DOHH2 (cell line): ENCODE results near the gene DFFB.

ENCODE experiments used
- H3F3A ChIP-seq: fragments of 200-600 bp; sonication (generic), shearing (Covaris generic); 2 replicates; pipeline ENCODE4 v1.6.0; 2016; ENCODE audit warnings: antibody characterized with exemption, mild to moderate bottlenecking; ENCODE audit not compliant: control insufficient read depth, insufficient read depth
- H3K27ac ChIP-seq: fragments of 200-600 bp; sonication (generic); 2 replicates; pipeline ENCODE4 v1.5.1; 2014; ENCODE audit warnings: low read depth, mild to moderate bottlenecking, low read length, moderate library complexity
- H3K27me3 ChIP-seq: fragments of 200-600 bp; sonication (generic); 2 replicates; pipeline ENCODE4 v1.6.1; 2014; ENCODE audit warnings: mild to moderate bottlenecking, low read length, mixed read lengths; ENCODE audit not compliant: control insufficient read depth
- H3K36me3 ChIP-seq: fragments of 200-600 bp; sonication (generic); 2 replicates; pipeline ENCODE4 v1.6.1; 2014; ENCODE audit warnings: mild to moderate bottlenecking, low read length, moderate library complexity, mixed read lengths; ENCODE audit not compliant: control insufficient read depth
- H3K4me1 ChIP-seq: fragments of 200-600 bp; sonication (generic); 2 replicates; pipeline ENCODE4 v1.6.1; 2014; ENCODE audit warnings: mild to moderate bottlenecking, low read length, mixed read lengths; ENCODE audit not compliant: control insufficient read depth
- H3K4me2 ChIP-seq: fragments of 200-600 bp; sonication (generic); 2 replicates; pipeline ENCODE4 v1.6.0; 2014; ENCODE audit warnings: mild to moderate bottlenecking, low read length, moderate library complexity
- H3K4me3 ChIP-seq: fragments of 200-600 bp; sonication (generic); 2 replicates; pipeline ENCODE4 v1.5.1; 2014; ENCODE audit warnings: mild to moderate bottlenecking, low read length, mixed read lengths
- H3K79me2 ChIP-seq: fragments of 200-600 bp; sonication (generic); 2 replicates; pipeline ENCODE4 v1.6.1; 2014; ENCODE audit warnings: mild to moderate bottlenecking, low read length, mixed read lengths; ENCODE audit not compliant: control insufficient read depth
- H3K9me2 ChIP-seq: fragments of 200-600 bp; sonication (generic); replicated peaks from 2 replicates; pipeline ENCODE4 v1.6.1; 2014; ENCODE audit warnings: mild to moderate bottlenecking, low read length, mixed read lengths; ENCODE audit not compliant: control insufficient read depth
- H3K9me3 ChIP-seq: fragments of 200-600 bp; sonication (generic); 2 replicates; pipeline ENCODE4 v1.6.1; 2014; ENCODE audit warnings: antibody characterized with exemption, low read length, mixed read lengths; ENCODE audit not compliant: control insufficient read depth, insufficient read depth
- H4K20me1 ChIP-seq: fragments of 200-600 bp; sonication (generic); 2 replicates; pipeline ENCODE4 v1.6.0; 2014; ENCODE audit warnings: low read depth, mild to moderate bottlenecking, antibody characterized with exemption, low read length, moderate library complexity; ENCODE audit not compliant: control insufficient read depth, insufficient read depth
- EZH2phosphoT487 ChIP-seq: fragments of 200-600 bp; sonication (generic); IDR thresholded peaks from 2 replicates; pipeline ENCODE4 v1.6.1; 2017; ENCODE audit warnings: borderline replicate concordance, mild to moderate bottlenecking, antibody characterized with exemption, low read length, moderate library complexity, mixed read lengths
- TF ChIP-seq, protein P1 (sequence below): fragments of 200-600 bp; sonication (generic); IDR thresholded peaks from one replicate; pipeline ENCODE4 v1.5.1; 2014; ENCODE audit warnings: antibody characterized with exemption, mild to moderate bottlenecking, low read depth, low read length; ENCODE audit not compliant: poor library complexity, severe bottlenecking

The DFFB gene

DNA sequence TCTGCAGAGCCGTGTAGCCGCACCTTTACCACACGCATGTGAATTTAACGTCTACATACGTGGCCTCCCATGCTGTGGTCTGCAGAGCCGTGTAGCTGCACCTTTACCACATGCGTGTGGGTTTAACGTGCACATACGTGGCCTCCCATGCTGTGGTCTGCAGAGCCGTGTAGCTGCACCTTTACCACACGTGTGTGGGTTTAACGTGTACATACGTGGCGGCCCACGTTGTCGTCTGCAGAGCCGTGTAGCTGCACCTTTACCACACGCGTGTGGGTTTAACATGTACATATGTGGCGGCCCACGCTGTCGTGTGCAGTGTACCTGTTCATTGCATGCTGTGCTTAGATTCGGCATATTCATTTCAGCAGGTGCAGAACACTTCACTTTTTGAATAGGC, 17.5 kb downstream of the DFFB start:
- Histone ChIP-seq H3K27me3 (no peaks in the 10 kb centered on the region), H3K4me1 (no peaks in the 10 kb centered on the region), H3K4me2 (no peak overlapping the region), H3K9me2 (no peaks in the 10 kb centered on the region), H3F3A (no peaks in the 10 kb centered on the region), H3K9me3 (peaks cover 3% of the 10 kb centered on the region; the same call in 1 of the 2 replicates), H3K36me3 (peaks cover 12% of the 10 kb centered on the region), H4K20me1 (no peaks in the 10 kb centered on the region), H3K27ac (no peak overlapping the region), H3K79me2 (no peaks in the 10 kb centered on the region), H3K4me3 (no peak overlapping the region)
- TF ChIP-seq, protein P1, sequence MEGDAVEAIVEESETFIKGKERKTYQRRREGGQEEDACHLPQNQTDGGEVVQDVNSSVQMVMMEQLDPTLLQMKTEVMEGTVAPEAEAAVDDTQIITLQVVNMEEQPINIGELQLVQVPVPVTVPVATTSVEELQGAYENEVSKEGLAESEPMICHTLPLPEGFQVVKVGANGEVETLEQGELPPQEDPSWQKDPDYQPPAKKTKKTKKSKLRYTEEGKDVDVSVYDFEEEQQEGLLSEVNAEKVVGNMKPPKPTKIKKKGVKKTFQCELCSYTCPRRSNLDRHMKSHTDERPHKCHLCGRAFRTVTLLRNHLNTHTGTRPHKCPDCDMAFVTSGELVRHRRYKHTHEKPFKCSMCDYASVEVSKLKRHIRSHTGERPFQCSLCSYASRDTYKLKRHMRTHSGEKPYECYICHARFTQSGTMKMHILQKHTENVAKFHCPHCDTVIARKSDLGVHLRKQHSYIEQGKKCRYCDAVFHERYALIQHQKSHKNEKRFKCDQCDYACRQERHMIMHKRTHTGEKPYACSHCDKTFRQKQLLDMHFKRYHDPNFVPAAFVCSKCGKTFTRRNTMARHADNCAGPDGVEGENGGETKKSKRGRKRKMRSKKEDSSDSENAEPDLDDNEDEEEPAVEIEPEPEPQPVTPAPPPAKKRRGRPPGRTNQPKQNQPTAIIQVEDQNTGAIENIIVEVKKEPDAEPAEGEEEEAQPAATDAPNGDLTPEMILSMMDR = no peak
- no peak for TF ChIP-seq EZH2phosphoT487

DNA sequence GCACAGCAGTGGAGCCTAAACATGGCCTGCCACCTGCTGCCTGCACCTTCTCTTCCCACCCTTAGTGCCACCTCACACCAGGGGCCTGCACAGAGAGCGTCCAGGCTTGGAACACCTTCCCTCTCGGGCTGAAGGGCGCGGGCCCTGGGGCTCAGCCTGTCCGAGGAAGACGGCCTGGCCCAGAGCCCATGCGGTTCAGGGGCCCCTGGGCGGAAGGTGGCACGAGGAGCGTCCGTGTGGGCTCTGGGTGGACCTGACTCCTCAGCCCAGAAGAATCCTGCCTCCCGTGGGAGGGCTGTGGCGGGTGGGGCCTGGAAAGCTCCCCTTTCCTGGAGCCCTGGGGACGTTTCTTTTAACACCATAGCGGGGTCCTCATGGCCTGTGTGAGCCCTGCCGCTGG, 19.4 kb downstream of the DFFB start:
- Histone ChIP-seq H3K36me3 (peaks cover 12% of the 10 kb centered on the region), H3K27ac (no peak overlapping the region), H3K27me3 (no peaks in the 10 kb centered on the region), H3K4me3 (no peak overlapping the region), H3K79me2 (no peaks in the 10 kb centered on the region), H3K9me3 (peaks cover 3% of the 10 kb centered on the region; the same call in 1 of the 2 replicates), H3K9me2 (no peaks in the 10 kb centered on the region), H4K20me1 (no peaks in the 10 kb centered on the region), H3K4me1 (no peaks in the 10 kb centered on the region), H3K4me2 (no peak overlapping the region), H3F3A (no peaks in the 10 kb centered on the region)
- no peak for TF ChIP-seq EZH2phosphoT487

GRCh38 chr1:3879099-3879498, 21.8 kb downstream of the DFFB start:
- Histone ChIP-seq H3K27me3 (no peaks in the 10 kb centered on the region), H3K79me2 (no peaks in the 10 kb centered on the region), H3K4me2 (no peak overlapping the region), H3K36me3 (peaks cover 8% of the 10 kb centered on the region; the same call in 1 of the 2 replicates), H3K4me1 (no peaks in the 10 kb centered on the region), H4K20me1 (no peaks in the 10 kb centered on the region), H3K9me3 (peaks cover 3% of the 10 kb centered on the region; the same call in 1 of the 2 replicates), H3K9me2 (no peaks in the 10 kb centered on the region), H3K4me3 (no peak overlapping the region), H3F3A (no peaks in the 10 kb centered on the region), H3K27ac (no peak overlapping the region)
- TF ChIP-seq, protein P1 = no peak
- no peak for TF ChIP-seq EZH2phosphoT487

DNA sequence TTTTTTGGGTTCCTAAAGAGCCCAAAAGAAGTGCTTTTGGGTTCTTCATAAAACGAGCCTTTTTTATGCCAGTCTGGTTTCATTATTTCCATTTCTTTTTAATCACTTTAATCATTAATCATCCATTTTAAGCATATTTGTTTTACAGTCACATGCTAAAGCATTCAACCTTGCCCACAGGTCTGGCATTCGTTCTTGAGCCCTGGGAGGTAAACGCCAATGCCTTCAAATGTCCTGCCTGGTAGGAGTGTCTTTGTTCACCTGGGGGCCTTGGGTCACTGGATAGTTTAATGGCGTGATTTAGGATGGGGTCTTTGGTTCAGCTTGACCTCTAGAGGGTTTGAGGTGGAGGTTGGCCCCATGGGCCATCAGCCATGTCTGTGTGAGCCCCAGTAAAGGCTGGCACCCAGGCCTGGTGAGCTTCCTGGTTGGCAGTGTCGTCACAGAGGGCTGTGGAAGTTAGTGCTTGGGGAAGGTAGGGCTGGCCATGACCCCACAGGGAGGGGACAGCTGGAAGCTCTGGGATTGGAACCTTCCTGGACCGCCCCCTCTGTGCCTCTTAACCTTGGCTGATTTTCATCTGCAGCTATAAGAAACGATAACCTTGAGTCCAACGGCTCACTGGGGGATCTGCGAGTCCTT, 22.6 kb downstream of the DFFB start:
- H3K4me3 ChIP-seq = no peak overlapping the region
- no peaks in the 10 kb centered on the region for H3K4me1 ChIP-seq
- no peak overlapping the region for H3K27ac ChIP-seq
- H3K27me3 ChIP-seq = no peaks in the 10 kb centered on the region
- H3K9me2 ChIP-seq = no peaks in the 10 kb centered on the region
- H3K36me3 ChIP-seq = peaks cover 9% of the 10 kb centered on the region; the same call in 1 of the 2 replicates
- H3K79me2 ChIP-seq = no peaks in the 10 kb centered on the region
- TF ChIP-seq EZH2phosphoT487 = no peak
- TF ChIP-seq, protein P1 = no peak
- no peak overlapping the region for H3K4me2 ChIP-seq
- H3F3A ChIP-seq = no peaks in the 10 kb centered on the region
- no peaks in the 10 kb centered on the region for H3K9me3 ChIP-seq
- no peaks in the 10 kb centered on the region for H4K20me1 ChIP-seq
